K562 (cell line): Measurements from ENCODE around the gene CALHM3. TPM values are rescaled to one million over a fixed set of nuclear protein-coding genes. Genes with fewer than 3 reads are reported as not detected.
A peak's percentile ranks its signal among the peaks of the same experiment; 100 is the strongest.

ENCODE experiments used
- ATAC-seq: fragments of 200-7000 bp; cut with Tn5 transposase; 3 replicates; pipeline ENCODE4 v1.9.1; 2020; ENCODE audit warnings: moderate library complexity
- Bru-seq: library from RNA; stranded (reverse); fragments of 400-500 nt; gene quantifications from one replicate; lab custom pipeline; 2021; lab: Mats Ljungman, UMichigan
- BruChase-seq, 2 experiments: library from RNA; stranded (reverse); fragments of 400-500 nt; gene quantifications; one replicate each; lab custom pipeline; 2021; lab: Mats Ljungman, UMichigan
- BruUV-seq: library from RNA; stranded (reverse); fragments of 400-500 nt; replicated peaks from 2 replicates; lab custom pipeline; 2021; lab: Mats Ljungman, UMichigan
- CTCF ChIA-PET: fragments of 300-600 bp; formaldehyde crosslinking; extraction: SDS; loops from one replicate; lab custom pipeline; 2021; ENCODE audit warnings: low intra/inter-chr PET ratio; lab: Yijun Ruan, JAX
- POLR2A ChIA-PET: fragments of 300-600, 350-650 bp; sonication (Branson Sonifier 250); formaldehyde crosslinking; extraction: SDS; loops from one replicate; lab custom pipeline; 2021; ENCODE audit warnings: antibody characterized with exemption, inconsistent platforms; lab: Yijun Ruan, JAX
- DNase-seq, 4 experiments: peaks; one replicate each; pipeline versions ENCODE4 v3.0.0 to v3.0.0-alpha.2; 2011 to 2018; ENCODE audit warnings: low spot score in 3 of 4, mixed read lengths in 3 of 4; ENCODE audit errors: extremely low read depth in 1 of 4
- FAIRE-seq: peaks from 2 replicates; lab custom pipeline; 2011; peaks lifted over from hg19 to GRCh38; lab: Jason Lieb, UNC
- H2AFZ ChIP-seq: 2 replicates; pipeline ENCODE4 v1.6.0; 2011; ENCODE audit warnings: low read depth, low read length, control low read depth, inconsistent platforms
- H3K27ac ChIP-seq: fragments of 200-600 bp; 3 replicates; pipeline ENCODE4 v1.8.0; 2011; ENCODE audit warnings: low read depth, mild to moderate bottlenecking, control low read depth, inconsistent platforms, low read length, moderate library complexity, mixed read lengths; ENCODE audit errors: extremely low read depth
- H3K27me3 ChIP-seq, 2 experiments: fragments of 300-600 bp in 1 of 2; 2 replicates in 1 of 2; 3 replicates in 1 of 2; pipeline versions ENCODE4 v1.6.0 to v1.8.0; 2011; ENCODE audit warnings: inconsistent platforms in 2 of 2, low read length in 2 of 2, mild to moderate bottlenecking in 1 of 2, mixed read lengths in 1 of 2, moderate library complexity in 1 of 2; ENCODE audit not compliant: control insufficient read depth in 2 of 2, insufficient read depth in 2 of 2
- H3K36me3 ChIP-seq: fragments of 300-600 bp; 3 replicates; pipeline ENCODE4 v1.8.0; 2011; ENCODE audit warnings: mild to moderate bottlenecking, low read length, inconsistent platforms; ENCODE audit not compliant: control insufficient read depth, insufficient read depth
- H3K4me1 ChIP-seq, 2 experiments: fragments of 200-600 bp in 1 of 2; replicated peaks in 1 of 2; 2 replicates in 1 of 2; 3 replicates in 1 of 2; pipeline versions ENCODE4 v1.5.1 to v1.8.0; 2011; ENCODE audit warnings: inconsistent platforms in 2 of 2, low read length in 2 of 2, mild to moderate bottlenecking in 1 of 2, mixed read lengths in 1 of 2, moderate library complexity in 1 of 2; ENCODE audit not compliant: control insufficient read depth in 2 of 2, insufficient read depth in 2 of 2
- H3K4me2 ChIP-seq: 2 replicates; pipeline ENCODE4 v1.6.1; 2011; ENCODE audit warnings: low read length, control low read depth, inconsistent platforms, mixed read lengths; ENCODE audit not compliant: insufficient read depth
- H3K4me3 ChIP-seq: fragments of 200-600 bp; sonication (generic), shearing (Covaris generic); 2 replicates; pipeline ENCODE4 v1.5.1; 2016; ENCODE audit warnings: control low read depth, inconsistent platforms
- H3K79me2 ChIP-seq: fragments of 200-600 bp; 3 replicates; pipeline ENCODE4 v1.8.0; 2011; ENCODE audit warnings: low read length, inconsistent platforms; ENCODE audit not compliant: control insufficient read depth, insufficient read depth
- H3K9ac ChIP-seq, 2 experiments: 2 replicates each; pipeline versions ENCODE4 v1.6.0 to v1.6.1; 2011; ENCODE audit warnings: low read depth in 2 of 2, low read length in 2 of 2, control low read depth in 1 of 2, inconsistent platforms in 1 of 2, mild to moderate bottlenecking in 1 of 2, mixed read lengths in 1 of 2; ENCODE audit not compliant: insufficient read depth in 1 of 2
- H3K9me1 ChIP-seq: one replicate; pipeline ENCODE4 v1.6.0; 2011; ENCODE audit warnings: inconsistent platforms, mild to moderate bottlenecking, low read length, moderate library complexity; ENCODE audit not compliant: control insufficient read depth, insufficient read depth
- H3K9me3 ChIP-seq: replicated peaks from 2 replicates; pipeline ENCODE4 v1.5.1; 2011; ENCODE audit warnings: low read depth, low read length, inconsistent platforms; ENCODE audit not compliant: control insufficient read depth, insufficient read depth
- H4K20me1 ChIP-seq: replicated peaks from 2 replicates; pipeline ENCODE4 v1.6.1; 2011; ENCODE audit warnings: low read length, inconsistent platforms, mixed read lengths; ENCODE audit not compliant: control insufficient read depth, insufficient read depth
- FOSL1 ChIP-seq: fragments of 200-800 bp; sonication (Bioruptor generic); conservative IDR thresholded peaks from 2 replicates; pipeline ENCODE4 v1.6.1; 2016; ENCODE audit warnings: missing genetic modification characterization, missing compliant biosample characterization
- HIVEP1 ChIP-seq: fragments of 250-450 bp; sonication (Bioruptor Pico); IDR thresholded peaks from 2 replicates; pipeline ENCODE4 v1.4.0; 2020; ENCODE audit warnings: mild to moderate bottlenecking
- NFXL1 ChIP-seq: fragments of 450-650 bp; formaldehyde crosslinking; IDR thresholded peaks from 2 replicates; pipeline ENCODE4 v1.4.0; 2021; ENCODE audit warnings: mild to moderate bottlenecking
- NRF1 ChIP-seq, 2 experiments: fragments of 450-650 bp; IDR thresholded peaks in 1 of 2; conservative IDR thresholded peaks in 1 of 2; 2 replicates each; pipeline ENCODE4 v1.6.1; 2014; ENCODE audit warnings: mild to moderate bottlenecking in 2 of 2
- ZKSCAN1 ChIP-seq: fragments of 150-350 bp; IDR thresholded peaks from 2 replicates; pipeline ENCODE4 v1.6.1; 2016; ENCODE audit warnings: low read depth, low read length
- WGBS: fragments of 100-300 bp; shearing (Covaris generic); methylation state at CpG from one replicate; pipeline ENCODE4 v1.1.6; 2016; ENCODE audit warnings: low coverage, mixed read lengths; ENCODE audit not compliant: insufficient coverage; ENCODE audit errors: missing lambda C conversion rate; 5-methylcytosine and 5-hydroxymethylcytosine counted together
- in situ Hi-C: fragments of 300-500 bp; cut with MboI; formaldehyde crosslinking; loops from 4 replicates; pipeline ENCODE4 v1.15.0; 2018; ENCODE audit warnings: inconsistent platforms, mixed read lengths
- intact Hi-C: fragments of 100-400 bp; cut with micrococcal nuclease; formaldehyde crosslinking; loops from 2 replicates; pipeline ENCODE4 v1.14.2; 2022
- long read RNA-seq, 3 experiments: library from polyadenylated mRNA in 2 of 3; library from RNA in 1 of 3; unstranded in 2 of 3; stranded (forward) in 1 of 3; transcript quantifications; one replicate each; pipeline ENCODE4 v2.0.0, GENCODE V29; 2019 to 2022
- polyA minus RNA-seq, 3 experiments: library from RNA; depleted of rRNA, polyadenylated mRNA; stranded (reverse); fragments of >200 nt; gene quantifications; 2 replicates each; pipeline ENCODE4 v1.2.3, GENCODE V29; 2011
- polyA plus RNA-seq, 8 experiments: library from polyadenylated mRNA; depleted of rRNA in 4 of 8; stranded (reverse) in 5 of 8; unstranded in 3 of 8; fragments of >200 nt; fragmentation: Nextera tagmentation in 2 of 8; fragmentation: Illumina TruSeq in 1 of 8; extraction: Ambion mirVana in 2 of 8; extraction: Trizol in 1 of 8; gene quantifications; 2 replicates each; pipeline versions ENCODE4 v1.2.1 to v1.2.3, GENCODE V29; 2011 to 2014; ENCODE audit warnings: inconsistent platforms in 1 of 8, missing spikeins in 1 of 8
- total RNA-seq, 7 experiments: library from RNA; depleted of rRNA in 6 of 7; stranded (reverse); fragments of >200 nt in 6 of 7; fragmentation: Illumina TruSeq in 2 of 7; extraction: Trizol in 2 of 7; gene quantifications; 2 replicates each; pipeline versions ENCODE4 v1.2.1 to v1.2.3, GENCODE V29; 2011 to 2021; ENCODE audit warnings: low replicate concordance in 1 of 7
- TF ChIP-seq, protein P1 (sequence below): fragments of 450-650 bp; IDR thresholded peaks from 2 replicates; pipeline ENCODE4 v1.6.1; 2016
- TF ChIP-seq, protein P2 (sequence below): sonication (generic); formaldehyde crosslinking; IDR thresholded peaks from 2 replicates; pipeline ENCODE4 v1.8.1; 2023; ENCODE audit warnings: missing genetic modification reagents, mild to moderate bottlenecking, borderline replicate concordance

Gene CALHM3, protein sequence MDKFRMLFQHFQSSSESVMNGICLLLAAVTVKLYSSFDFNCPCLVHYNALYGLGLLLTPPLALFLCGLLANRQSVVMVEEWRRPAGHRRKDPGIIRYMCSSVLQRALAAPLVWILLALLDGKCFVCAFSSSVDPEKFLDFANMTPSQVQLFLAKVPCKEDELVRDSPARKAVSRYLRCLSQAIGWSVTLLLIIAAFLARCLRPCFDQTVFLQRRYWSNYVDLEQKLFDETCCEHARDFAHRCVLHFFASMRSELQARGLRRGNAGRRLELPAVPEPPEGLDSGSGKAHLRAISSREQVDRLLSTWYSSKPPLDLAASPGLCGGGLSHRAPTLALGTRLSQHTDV
- total RNA-seq (2011; cell fraction: chromatin; rRNA removed; ENCODE audit: low replicate concordance), result not detected in 2 replicates
- not detected in 2 replicates for total RNA-seq (2011; cell fraction: nucleolus; rRNA removed)
- not detected in 2 replicates for total RNA-seq (2011; cell fraction: nucleoplasm; rRNA removed)
- total RNA-seq (2014; rRNA removed) (not detected in 2 replicates), total RNA-seq (2014; rRNA removed; fragmentation: Illumina TruSeq; extraction: Trizol) (not detected in 2 replicates), total RNA-seq (2015; rRNA removed; fragmentation: Illumina TruSeq; extraction: Trizol) (not detected in 2 replicates), total RNA-seq (2021) (not detected in 2 replicates), polyA plus RNA-seq (2011; rRNA removed) (not detected in 2 replicates), polyA plus RNA-seq (2014; fragmentation: Illumina TruSeq; extraction: Trizol) (not detected in 2 replicates), polyA plus RNA-seq (2014; fragmentation: Nextera tagmentation; extraction: Ambion mirVana) (not detected), polyA plus RNA-seq (2014; rRNA removed) (not detected in 2 replicates), polyA minus RNA-seq (2011; rRNA and poly(A)+ RNA removed) (not detected in 2 replicates), Bru-seq, nascent RNA (not detected), BruChase-seq, experiment 1, labeled RNA remaining after a 2-hour chase (not detected), BruChase-seq, experiment 2, labeled RNA remaining after a 6-hour chase (not detected)
- polyA plus RNA-seq (2011; cell fraction: cytosol; rRNA removed), result not detected in 2 replicates
- not detected in 2 replicates for polyA plus RNA-seq (2011; cell fraction: nucleus; rRNA removed)
- 0.10 TPM in 1 of 2 replicates, not detected in the other for polyA plus RNA-seq (2012)
- polyA minus RNA-seq (2011; cell fraction: cytosol; rRNA and poly(A)+ RNA removed), result not detected in 2 replicates
- polyA minus RNA-seq (2011; cell fraction: nucleus; rRNA and poly(A)+ RNA removed), result not detected in 2 replicates
- long read RNA-seq, experiment 1, result 0 reads
- long read RNA-seq, experiment 2, result 0 reads
- long read RNA-seq, experiment 3, result 0 reads

GRCh38 chr10:103479135-103479534 is at the start of gene CALHM3:
Gene CALHM3, minus strand, starts transcription at chr10:103479240. Its CDS starts 208 bp downstream, at chr10:103479032.
- ATAC-seq (peak; percentile 56), FAIRE-seq (no peak), DNase-seq (peak in 3 of 4 experiments; percentile 16 to 60 (median 52))
- 8% methylated on average over 6 of the region's 7 CpGs for WGBS
- Histone ChIP-seq H3K9ac (no peak within 1 kb of the TSS), H3K9me1 (no peaks in the 10 kb centered on the region), H3K4me1 (peaks cover 0 to 14% of the 10 kb centered on the region in 2 experiments; a peak in 2 of 5 replicates), H2AFZ (no peak within 1 kb of the TSS), H3K36me3 (no peaks in the 10 kb centered on the region), H3K27ac (no peak within 1 kb of the TSS), H3K9me3 (no peaks in the 10 kb centered on the region), H3K79me2 (no peaks in the 10 kb centered on the region), H4K20me1 (no peaks in the 10 kb centered on the region), H3K27me3 (no peaks in the 10 kb centered on the region), H3K4me3 (no peak within 1 kb of the TSS), H3K4me2 (no peak within 1 kb of the TSS)
- ChIA-PET CTCF (no interaction called here), POLR2A (interaction anchor here (0.9 kb wide), 1 partner anchor 12 kb away, joined by 3 read pairs; no protein-coding TSS in a partner anchor)
- BruUV-seq, result no TSS peak
- intact Hi-C loops, result no loop called here
- in situ Hi-C loops, result loop anchor here (5.0 kb wide), 1 partner anchor 67 kb away; no protein-coding TSS in a partner anchor
- TF ChIP-seq, protein P1, sequence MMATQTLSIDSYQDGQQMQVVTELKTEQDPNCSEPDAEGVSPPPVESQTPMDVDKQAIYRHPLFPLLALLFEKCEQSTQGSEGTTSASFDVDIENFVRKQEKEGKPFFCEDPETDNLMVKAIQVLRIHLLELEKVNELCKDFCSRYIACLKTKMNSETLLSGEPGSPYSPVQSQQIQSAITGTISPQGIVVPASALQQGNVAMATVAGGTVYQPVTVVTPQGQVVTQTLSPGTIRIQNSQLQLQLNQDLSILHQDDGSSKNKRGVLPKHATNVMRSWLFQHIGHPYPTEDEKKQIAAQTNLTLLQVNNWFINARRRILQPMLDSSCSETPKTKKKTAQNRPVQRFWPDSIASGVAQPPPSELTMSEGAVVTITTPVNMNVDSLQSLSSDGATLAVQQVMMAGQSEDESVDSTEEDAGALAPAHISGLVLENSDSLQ, result peak; percentile 65
- TF ChIP-seq, protein P2, sequence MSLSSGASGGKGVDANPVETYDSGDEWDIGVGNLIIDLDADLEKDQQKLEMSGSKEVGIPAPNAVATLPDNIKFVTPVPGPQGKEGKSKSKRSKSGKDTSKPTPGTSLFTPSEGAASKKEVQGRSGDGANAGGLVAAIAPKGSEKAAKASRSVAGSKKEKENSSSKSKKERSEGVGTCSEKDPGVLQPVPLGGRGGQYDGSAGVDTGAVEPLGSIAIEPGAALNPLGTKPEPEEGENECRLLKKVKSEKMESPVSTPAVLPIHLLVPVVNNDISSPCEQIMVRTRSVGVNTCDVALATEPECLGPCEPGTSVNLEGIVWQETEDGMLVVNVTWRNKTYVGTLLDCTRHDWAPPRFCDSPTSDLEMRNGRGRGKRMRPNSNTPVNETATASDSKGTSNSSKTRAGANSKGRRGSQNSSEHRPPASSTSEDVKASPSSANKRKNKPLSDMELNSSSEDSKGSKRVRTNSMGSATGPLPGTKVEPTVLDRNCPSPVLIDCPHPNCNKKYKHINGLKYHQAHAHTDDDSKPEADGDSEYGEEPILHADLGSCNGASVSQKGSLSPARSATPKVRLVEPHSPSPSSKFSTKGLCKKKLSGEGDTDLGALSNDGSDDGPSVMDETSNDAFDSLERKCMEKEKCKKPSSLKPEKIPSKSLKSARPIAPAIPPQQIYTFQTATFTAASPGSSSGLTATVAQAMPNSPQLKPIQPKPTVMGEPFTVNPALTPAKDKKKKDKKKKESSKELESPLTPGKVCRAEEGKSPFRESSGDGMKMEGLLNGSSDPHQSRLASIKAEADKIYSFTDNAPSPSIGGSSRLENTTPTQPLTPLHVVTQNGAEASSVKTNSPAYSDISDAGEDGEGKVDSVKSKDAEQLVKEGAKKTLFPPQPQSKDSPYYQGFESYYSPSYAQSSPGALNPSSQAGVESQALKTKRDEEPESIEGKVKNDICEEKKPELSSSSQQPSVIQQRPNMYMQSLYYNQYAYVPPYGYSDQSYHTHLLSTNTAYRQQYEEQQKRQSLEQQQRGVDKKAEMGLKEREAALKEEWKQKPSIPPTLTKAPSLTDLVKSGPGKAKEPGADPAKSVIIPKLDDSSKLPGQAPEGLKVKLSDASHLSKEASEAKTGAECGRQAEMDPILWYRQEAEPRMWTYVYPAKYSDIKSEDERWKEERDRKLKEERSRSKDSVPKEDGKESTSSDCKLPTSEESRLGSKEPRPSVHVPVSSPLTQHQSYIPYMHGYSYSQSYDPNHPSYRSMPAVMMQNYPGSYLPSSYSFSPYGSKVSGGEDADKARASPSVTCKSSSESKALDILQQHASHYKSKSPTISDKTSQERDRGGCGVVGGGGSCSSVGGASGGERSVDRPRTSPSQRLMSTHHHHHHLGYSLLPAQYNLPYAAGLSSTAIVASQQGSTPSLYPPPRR, result no peak
- TF ChIP-seq ZKSCAN1, result no peak
- no peak for TF ChIP-seq HIVEP1 (CRISPR knock-in tag)
- TF ChIP-seq NFXL1 (CRISPR knock-in tag), result no peak
- TF ChIP-seq FOSL1 (tag), result peak; percentile 38; the same call in 1 of the 2 replicates
- TF ChIP-seq NRF1 (conservative IDR thresholded peaks at IDR 0.05 in 1 of 2, IDR thresholded peaks at IDR 0.05 in 1 of 2), result no peak
